NOMO-1 treated with DMSO at 0.1 percent for 48 hours (cell line): ENCODE measurements around the gene MEX3A.
"Not testable (repeated sequence)": the region's sequence is repeated elsewhere in the genome, so short reads cannot be mapped to it uniquely, and the experiment has no call there.

ENCODE experiments used
- DNase-seq: peaks from one replicate; lab custom pipeline; 2025; ENCODE audit not compliant: unreplicated experiment; lab: John Stamatoyannopoulos, UW

Gene MEX3A

DNA sequence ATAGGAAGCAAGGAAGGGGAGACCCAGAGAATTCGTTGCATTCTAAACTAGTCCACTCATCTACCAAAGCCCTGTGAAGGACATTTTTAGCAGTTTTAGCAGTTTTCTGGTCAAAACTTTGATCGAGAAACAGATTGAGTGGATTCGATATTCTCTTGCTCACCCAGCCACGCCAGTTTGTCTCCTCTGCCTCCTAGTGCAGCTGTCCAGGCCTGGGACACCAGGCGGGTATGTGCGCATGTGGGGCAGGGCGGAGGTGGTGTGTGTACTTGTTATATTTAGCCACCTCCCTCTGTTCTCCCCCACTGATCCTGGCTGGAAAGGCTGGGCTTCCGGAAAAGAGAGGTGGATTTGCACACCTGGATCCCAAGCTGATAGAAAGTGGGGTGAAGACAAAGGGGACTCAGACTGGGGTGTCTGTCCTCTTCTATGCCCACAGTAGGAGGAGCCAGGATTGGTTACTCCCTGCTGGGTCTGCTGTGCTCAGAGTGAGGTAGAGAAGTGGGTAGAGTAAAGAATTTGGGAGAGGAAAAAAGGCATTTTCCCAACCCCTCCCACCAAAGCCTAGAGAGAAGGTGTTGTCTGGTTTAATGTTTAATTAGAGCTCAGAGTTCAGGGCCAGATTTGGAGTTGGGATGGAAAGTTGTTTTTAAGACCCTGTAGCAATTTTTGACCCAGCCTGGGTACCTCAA is 36.1 kb upstream of the MEX3A start:
- DNase-seq = no peak

- DNase-seq = no peak
Measured at GRCh38 chr1:156117414-156118176, 35.3 kb upstream of the MEX3A start.

- DNase-seq = not testable (repeated sequence)
Measured at GRCh38 chr1:156116731-156117130, 34.5 kb upstream of the MEX3A start.

- DNase-seq = no peak
Measured at GRCh38 chr1:156115514-156116374, 33.5 kb upstream of the MEX3A start.

- DNase-seq = no peak
Measured at GRCh38 chr1:156114919-156115513, 32.8 kb upstream of the MEX3A start.

- DNase-seq = peak; percentile 88
Measured at GRCh38 chr1:156114101-156114918, 32.0 kb upstream of the MEX3A start, which contains the start of gene LMNA. Gene LMNA (plus strand): TSS chr1:156114711. CDS start chr1:156114919, 208 bp downstream.

GRCh38 chr1:156113282-156113950 is 31.2 kb upstream of the MEX3A start:
- no peak for DNase-seq

DNA sequence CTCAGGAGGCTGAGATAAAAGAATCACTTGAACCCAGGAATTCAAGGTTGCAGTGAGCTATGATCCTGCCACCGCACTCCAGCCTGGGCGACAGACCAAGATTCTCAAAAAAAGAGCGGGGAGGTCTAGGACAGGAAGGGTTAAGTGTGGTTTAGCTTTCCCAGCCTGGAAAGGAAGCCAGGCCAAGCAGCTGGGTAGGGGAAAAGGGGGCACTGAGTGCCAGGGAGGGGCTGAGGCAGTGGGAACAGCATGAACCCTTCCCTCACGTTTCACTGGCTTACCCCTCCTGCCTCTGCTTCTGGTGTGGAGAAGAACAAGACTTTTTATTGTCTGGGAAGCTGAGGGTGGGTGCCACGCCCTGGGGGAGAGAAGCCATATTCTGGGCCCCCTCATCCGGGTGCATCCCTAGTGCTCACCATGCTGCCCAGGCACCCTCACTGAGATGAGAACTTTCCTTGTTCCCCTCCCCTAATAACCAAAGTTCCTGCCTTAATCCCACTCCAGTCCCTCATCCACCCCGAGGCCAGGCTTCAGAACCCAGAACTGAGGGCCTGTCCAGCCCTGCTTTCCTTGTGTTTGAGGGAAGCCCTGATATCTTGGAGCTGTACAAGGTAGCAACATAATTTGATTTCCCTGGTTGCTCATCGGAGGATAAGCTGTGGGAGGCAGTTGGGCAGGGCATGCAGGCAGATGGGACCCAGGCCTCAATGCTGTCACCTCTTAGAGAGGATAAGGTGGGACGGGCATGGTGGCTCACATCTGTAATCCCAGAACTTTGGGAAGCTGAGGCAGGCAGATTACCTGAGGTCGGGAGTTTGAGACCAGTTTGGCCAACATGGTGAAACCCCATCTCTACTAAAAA is 30.2 kb upstream of the MEX3A start:
- no peak for DNase-seq

DNA sequence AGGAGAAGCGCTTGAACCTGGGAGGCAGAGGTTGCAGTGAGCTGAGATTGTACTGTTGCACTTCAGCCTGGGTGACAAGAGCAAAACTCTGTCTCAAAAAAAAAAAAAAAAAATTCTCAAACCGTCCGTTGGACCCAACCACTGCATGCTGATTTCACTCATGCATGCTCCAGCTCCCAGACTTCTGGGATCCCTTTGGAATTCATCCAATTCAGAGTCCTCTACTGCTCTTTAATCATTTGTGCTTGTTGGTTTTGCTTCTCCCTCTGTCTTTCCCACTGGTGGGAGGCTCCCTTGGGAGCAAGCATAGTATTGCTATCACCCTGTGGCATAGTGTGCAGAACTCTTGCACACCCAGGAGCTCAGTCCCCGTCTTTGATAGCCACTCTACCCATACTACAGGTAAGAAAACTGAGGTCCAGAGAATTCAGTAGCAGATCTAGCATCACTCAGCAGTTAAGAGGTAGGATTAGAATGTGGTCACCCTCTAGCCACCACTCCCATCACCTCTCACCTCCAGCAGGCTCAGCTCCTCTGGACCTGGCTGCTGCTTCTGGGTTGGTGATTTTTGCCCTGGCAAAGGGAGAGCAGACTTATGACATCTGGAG is 29.2 kb upstream of the MEX3A start:
- DNase-seq = no peak

GRCh38 chr1:156110252-156110651 is 28.0 kb upstream of the MEX3A start:
- no peak for DNase-seq

- DNase-seq = no peak
Measured at GRCh38 chr1:156108664-156109241, 26.5 kb upstream of the MEX3A start.

- no peak for DNase-seq
Measured at GRCh38 chr1:156108057-156108456, 25.8 kb upstream of the MEX3A start.

GRCh38 chr1:156106624-156107488 is 24.6 kb upstream of the MEX3A start:
- DNase-seq = no peak

GRCh38 chr1:156104861-156105832 is 22.9 kb upstream of the MEX3A start:
- no peak for DNase-seq

GRCh38 chr1:156104065-156104810 is 22.0 kb upstream of the MEX3A start:
- DNase-seq = no peak
